ENCODE measurements around the gene DNAJB1. TPM values are rescaled to one million over a fixed set of nuclear protein-coding genes. Genes with fewer than 3 reads are reported as not detected.
"Not testable (repeated sequence)": the region's sequence is repeated elsewhere in the genome, so short reads cannot be mapped to it uniquely, and the experiment has no call there.

The DNAJB1 gene
- total RNA-seq, 1 donor: 70.9 TPM

DNA sequence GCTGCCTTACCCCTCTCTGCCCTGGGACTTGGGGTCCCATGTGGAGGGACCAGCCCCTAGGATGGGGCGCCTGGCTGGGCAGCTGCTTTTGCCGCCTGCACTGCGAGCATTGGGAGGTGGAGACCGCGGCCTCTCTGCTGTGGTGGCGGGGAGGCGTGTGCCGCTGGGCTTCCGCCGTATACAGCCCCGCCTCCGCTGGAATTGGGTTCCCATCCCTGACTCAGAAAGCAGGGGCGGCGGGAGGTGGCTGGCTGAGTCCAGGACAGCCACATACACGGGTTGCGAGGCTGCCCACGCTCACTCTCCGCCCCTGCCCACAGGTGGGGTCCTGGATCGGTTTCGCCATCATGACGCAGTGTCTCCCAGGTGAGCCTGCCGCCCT, 47.1 kb upstream of the DNAJB1 start:
- H2AFZ ChIP-seq (ENCODE audit: low read length): no peak overlapping the region
- H3K36me3 ChIP-seq (ENCODE audit: insufficient read depth, low read length): peaks cover 3% of the 10 kb centered on the region
- H3K27ac ChIP-seq (ENCODE audit: low read depth, low read length): no peak overlapping the region
- DNase-seq (ENCODE audit: insufficient read length, low spot score, missing footprints): peak; percentile 69
- H3K9me3 ChIP-seq (ENCODE audit: low read depth, low read length): no peaks in the 10 kb centered on the region
- H3K27me3 ChIP-seq (ENCODE audit: insufficient read depth, low read length): no peaks in the 10 kb centered on the region
- peaks cover 24% of the 10 kb centered on the region for H3K4me1 ChIP-seq (ENCODE audit: insufficient read depth, low read length)
- TF ChIP-seq, protein P1, sequence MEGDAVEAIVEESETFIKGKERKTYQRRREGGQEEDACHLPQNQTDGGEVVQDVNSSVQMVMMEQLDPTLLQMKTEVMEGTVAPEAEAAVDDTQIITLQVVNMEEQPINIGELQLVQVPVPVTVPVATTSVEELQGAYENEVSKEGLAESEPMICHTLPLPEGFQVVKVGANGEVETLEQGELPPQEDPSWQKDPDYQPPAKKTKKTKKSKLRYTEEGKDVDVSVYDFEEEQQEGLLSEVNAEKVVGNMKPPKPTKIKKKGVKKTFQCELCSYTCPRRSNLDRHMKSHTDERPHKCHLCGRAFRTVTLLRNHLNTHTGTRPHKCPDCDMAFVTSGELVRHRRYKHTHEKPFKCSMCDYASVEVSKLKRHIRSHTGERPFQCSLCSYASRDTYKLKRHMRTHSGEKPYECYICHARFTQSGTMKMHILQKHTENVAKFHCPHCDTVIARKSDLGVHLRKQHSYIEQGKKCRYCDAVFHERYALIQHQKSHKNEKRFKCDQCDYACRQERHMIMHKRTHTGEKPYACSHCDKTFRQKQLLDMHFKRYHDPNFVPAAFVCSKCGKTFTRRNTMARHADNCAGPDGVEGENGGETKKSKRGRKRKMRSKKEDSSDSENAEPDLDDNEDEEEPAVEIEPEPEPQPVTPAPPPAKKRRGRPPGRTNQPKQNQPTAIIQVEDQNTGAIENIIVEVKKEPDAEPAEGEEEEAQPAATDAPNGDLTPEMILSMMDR (IDR thresholded peaks at IDR 0.05; ENCODE audit: extremely low read depth, low read depth, low read length): no peak
- peaks cover 31% of the 10 kb centered on the region for H3K79me2 ChIP-seq (ENCODE audit: insufficient read depth, low read length)
- H4K20me1 ChIP-seq (ENCODE audit: insufficient read depth, low read length): peaks cover 5% of the 10 kb centered on the region
- no peak overlapping the region for H3K4me2 ChIP-seq (ENCODE audit: insufficient read depth, low read length)
- H3K4me3 ChIP-seq (ENCODE audit: insufficient read depth, low read length): no peak overlapping the region

DNA sequence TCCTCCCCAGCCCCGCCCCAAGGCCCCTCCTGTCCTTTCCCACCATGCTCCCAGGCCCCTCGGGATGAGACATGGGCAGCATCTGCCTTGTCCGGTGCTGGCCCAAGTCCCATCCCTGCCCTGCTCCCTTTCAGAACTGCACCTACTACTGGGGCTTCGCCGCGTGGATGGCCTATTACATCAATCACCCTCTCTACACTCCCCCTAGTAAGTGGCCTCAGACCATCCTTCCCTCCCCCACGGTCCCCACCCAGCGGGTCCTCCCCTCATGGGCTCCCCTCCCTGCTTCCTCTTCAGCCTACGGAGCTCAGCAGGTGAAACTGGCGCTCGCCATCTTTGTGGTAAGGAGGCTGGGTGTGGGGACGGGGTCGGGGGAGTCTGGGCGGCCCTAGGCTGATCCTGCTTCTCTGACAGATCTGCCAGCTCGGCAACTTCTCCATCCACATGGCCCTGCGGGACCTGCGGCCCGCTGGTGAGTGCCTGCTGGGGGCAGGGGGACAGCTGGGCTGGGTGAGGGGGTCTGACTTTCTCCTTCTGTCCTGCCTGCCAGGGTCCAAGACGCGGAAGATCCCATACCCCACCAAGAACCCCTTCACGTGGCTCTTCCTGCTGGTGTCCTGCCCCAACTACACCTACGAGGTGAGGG, 46.6 kb upstream of the DNAJB1 start:
- H3K79me2 ChIP-seq (ENCODE audit: insufficient read depth, low read length): peaks cover 34% of the 10 kb centered on the region
- H3K36me3 ChIP-seq (ENCODE audit: insufficient read depth, low read length); H2AFZ ChIP-seq (ENCODE audit: low read length); H3K27me3 ChIP-seq (ENCODE audit: insufficient read depth, low read length); DNase-seq (ENCODE audit: insufficient read length, low spot score, missing footprints); H3K4me2 ChIP-seq (ENCODE audit: insufficient read depth, low read length); H4K20me1 ChIP-seq (ENCODE audit: insufficient read depth, low read length); H3K4me3 ChIP-seq (ENCODE audit: insufficient read depth, low read length); H3K9me3 ChIP-seq (ENCODE audit: low read depth, low read length); H3K27ac ChIP-seq (ENCODE audit: low read depth, low read length): not testable (repeated sequence)
- peaks cover 27% of the 10 kb centered on the region for H3K4me1 ChIP-seq (ENCODE audit: insufficient read depth, low read length)

DNA sequence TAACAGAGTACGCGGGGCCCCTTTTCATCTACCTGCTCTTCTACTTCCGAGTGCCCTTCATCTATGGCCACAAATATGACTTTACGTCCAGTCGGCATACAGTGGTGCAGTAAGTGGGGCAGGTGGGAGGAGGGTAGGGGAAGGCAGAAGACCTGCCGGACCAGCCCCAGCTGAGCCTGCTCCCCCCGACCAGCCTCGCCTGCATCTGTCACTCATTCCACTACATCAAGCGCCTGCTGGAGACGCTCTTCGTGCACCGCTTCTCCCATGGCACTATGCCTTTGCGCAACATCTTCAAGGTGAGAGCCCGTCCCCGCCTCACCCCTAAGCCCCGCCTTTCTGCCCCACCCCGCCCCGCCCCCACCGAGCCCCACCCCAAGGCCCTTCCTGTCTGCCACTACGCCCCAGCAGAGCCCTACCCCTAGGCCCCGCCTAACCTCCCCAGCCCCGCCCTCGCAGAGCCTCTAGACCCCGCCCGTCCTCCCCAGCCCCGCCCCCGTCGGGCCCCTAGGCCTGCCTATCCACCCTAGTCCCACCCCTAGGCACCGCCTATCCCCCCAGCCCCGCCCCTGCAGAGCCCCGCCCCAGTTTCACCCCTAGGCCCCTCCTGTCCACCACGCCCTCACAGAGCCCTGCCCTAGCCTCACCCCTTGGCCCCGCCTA, 45.9 kb upstream of the DNAJB1 start:
- Histone ChIP-seq H3K4me2 (ENCODE audit: insufficient read depth, low read length) (no peak overlapping the region), H3K4me3 (ENCODE audit: insufficient read depth, low read length) (no peak overlapping the region), H4K20me1 (ENCODE audit: insufficient read depth, low read length) (peaks cover 5% of the 10 kb centered on the region), H3K4me1 (ENCODE audit: insufficient read depth, low read length) (peaks cover 27% of the 10 kb centered on the region), H2AFZ (ENCODE audit: low read length) (no peak overlapping the region), H3K27ac (ENCODE audit: low read depth, low read length) (no peak overlapping the region), H3K27me3 (ENCODE audit: insufficient read depth, low read length) (no peaks in the 10 kb centered on the region), H3K36me3 (ENCODE audit: insufficient read depth, low read length) (peaks cover 3% of the 10 kb centered on the region), H3K9me3 (ENCODE audit: low read depth, low read length) (no peaks in the 10 kb centered on the region), H3K79me2 (ENCODE audit: insufficient read depth, low read length) (peaks cover 29% of the 10 kb centered on the region)
- no peak for DNase-seq (ENCODE audit: insufficient read length, low spot score, missing footprints)
- TF ChIP-seq, protein P1 (IDR thresholded peaks at IDR 0.05; ENCODE audit: extremely low read depth, low read depth, low read length): no peak

DNA sequence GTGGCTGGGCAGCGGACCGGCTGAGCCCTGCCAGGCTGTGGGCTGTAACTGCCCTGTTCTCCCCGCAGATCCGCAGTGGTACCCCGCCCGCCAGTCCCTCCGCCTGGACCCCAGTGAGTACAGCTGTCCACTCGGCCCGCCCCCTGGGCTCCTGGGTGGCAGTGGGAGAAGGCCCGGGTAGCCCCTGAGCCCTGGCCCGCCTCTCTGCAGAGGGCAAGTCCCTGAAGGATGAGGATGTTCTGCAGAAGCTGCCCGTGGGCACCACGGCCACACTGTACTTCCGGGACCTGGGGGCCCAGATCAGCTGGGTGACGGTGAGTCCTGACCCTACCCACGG, 45.4 kb upstream of the DNAJB1 start:
- Histone ChIP-seq H3K4me3 (ENCODE audit: insufficient read depth, low read length) (no peak overlapping the region), H2AFZ (ENCODE audit: low read length) (no peak overlapping the region), H3K4me1 (ENCODE audit: insufficient read depth, low read length) (peaks cover 27% of the 10 kb centered on the region), H3K36me3 (ENCODE audit: insufficient read depth, low read length) (peaks cover 3% of the 10 kb centered on the region), H3K27me3 (ENCODE audit: insufficient read depth, low read length) (no peaks in the 10 kb centered on the region), H3K27ac (ENCODE audit: low read depth, low read length) (no peak overlapping the region), H3K79me2 (ENCODE audit: insufficient read depth, low read length) (peaks cover 27% of the 10 kb centered on the region), H4K20me1 (ENCODE audit: insufficient read depth, low read length) (peaks cover 5% of the 10 kb centered on the region), H3K9me3 (ENCODE audit: low read depth, low read length) (no peaks in the 10 kb centered on the region), H3K4me2 (ENCODE audit: insufficient read depth, low read length) (no peak overlapping the region)
- DNase-seq (ENCODE audit: insufficient read length, low spot score, missing footprints): no peak
- TF ChIP-seq, protein P1 (IDR thresholded peaks at IDR 0.05; ENCODE audit: extremely low read depth, low read depth, low read length): no peak
